ENCODE measurements around the gene DCHS1. TPM values are rescaled to one million over a fixed set of nuclear protein-coding genes. Genes with fewer than 3 reads are reported as not detected.

The DCHS1 gene
- total and polyA plus RNA-seq, 4 donors, result 0.68 to 8.9 (median 5.8) TPM

DNA sequence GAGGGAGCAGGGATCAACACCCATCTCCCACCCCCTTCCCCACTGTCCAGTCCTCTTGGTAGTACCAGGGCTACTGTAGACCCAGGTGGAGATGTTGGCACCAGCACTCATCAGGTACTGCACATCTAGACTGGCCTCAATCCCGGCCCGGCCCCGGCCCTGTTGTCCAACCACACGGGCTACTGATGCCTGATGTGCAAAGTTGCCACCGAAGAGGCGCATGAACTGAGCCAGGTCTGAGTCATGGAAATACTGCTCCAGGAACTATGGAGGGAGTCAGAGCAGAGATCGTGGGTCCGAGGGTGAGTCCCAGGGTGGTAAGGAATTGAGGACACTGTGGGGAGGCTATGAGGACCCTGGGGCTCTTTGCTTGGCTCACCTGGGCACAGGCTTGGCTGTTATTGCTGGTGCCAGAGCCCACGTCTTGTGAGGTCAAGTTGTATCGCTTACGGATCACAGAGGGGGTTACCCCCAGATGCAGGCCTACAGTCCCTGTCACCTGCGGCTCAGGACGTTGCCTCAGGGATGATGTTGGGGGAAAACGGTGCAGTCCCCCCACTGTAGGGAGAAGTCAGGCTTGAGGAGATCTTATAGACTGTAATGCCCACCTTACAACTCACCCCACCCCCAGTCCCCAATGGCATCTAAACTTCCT lies 38.9 kb downstream of the DCHS1 start:
- DNase-seq (ENCODE audit: low spot score), result no peak
- Histone ChIP-seq H3K9me3 (ENCODE audit: control insufficient read depth in 4 of 4, low read length in 3 of 4) (no peaks in the 10 kb centered on the region), H3K4me1 (ENCODE audit: control insufficient read depth in 4 of 4, insufficient read depth in 4 of 4, low read length in 3 of 4) (peaks cover 0 to 29% (median 17%) of the 10 kb centered on the region in 4 donors), H3K9ac (ENCODE audit: low read depth in 1 of 2, low read length in 2 of 2) (no peak overlapping the region), H3K4me3 (ENCODE audit: low read depth in 1 of 3, low read length in 3 of 3) (no peak overlapping the region), H3K27ac (ENCODE audit: low read depth in 1 of 2, low read length in 2 of 2) (no peak overlapping the region), H3K27me3 (ENCODE audit: control insufficient read depth in 4 of 4, insufficient read depth in 4 of 4, low read length in 3 of 4) (no peaks in the 10 kb centered on the region), H3K36me3 (ENCODE audit: control insufficient read depth in 4 of 4, insufficient read depth in 3 of 4, low read depth in 1 of 4, low read length in 3 of 4) (peaks cover 7 to 16% (median 8%) of the 10 kb centered on the region in 4 donors)
- TF ChIP-seq NR2F2 (IDR thresholded peaks at IDR 0.05) (no peak), FOXA1 (IDR thresholded peaks at IDR 0.05) (no peak), HNF4G (IDR thresholded peaks at IDR 0.05) (no peak), SP1 (IDR thresholded peaks at IDR 0.05) (no peak), GABPA (IDR thresholded peaks at IDR 0.05 in 1 of 2, conservative IDR thresholded peaks at IDR 0.05 in 1 of 2) (no peak), YY1 (IDR thresholded peaks at IDR 0.05) (no peak), FOXA2 (IDR thresholded peaks at IDR 0.05) (no peak), TAF1 (conservative IDR thresholded peaks at IDR 0.05) (no peak)
- TF ChIP-seq, protein P1, sequence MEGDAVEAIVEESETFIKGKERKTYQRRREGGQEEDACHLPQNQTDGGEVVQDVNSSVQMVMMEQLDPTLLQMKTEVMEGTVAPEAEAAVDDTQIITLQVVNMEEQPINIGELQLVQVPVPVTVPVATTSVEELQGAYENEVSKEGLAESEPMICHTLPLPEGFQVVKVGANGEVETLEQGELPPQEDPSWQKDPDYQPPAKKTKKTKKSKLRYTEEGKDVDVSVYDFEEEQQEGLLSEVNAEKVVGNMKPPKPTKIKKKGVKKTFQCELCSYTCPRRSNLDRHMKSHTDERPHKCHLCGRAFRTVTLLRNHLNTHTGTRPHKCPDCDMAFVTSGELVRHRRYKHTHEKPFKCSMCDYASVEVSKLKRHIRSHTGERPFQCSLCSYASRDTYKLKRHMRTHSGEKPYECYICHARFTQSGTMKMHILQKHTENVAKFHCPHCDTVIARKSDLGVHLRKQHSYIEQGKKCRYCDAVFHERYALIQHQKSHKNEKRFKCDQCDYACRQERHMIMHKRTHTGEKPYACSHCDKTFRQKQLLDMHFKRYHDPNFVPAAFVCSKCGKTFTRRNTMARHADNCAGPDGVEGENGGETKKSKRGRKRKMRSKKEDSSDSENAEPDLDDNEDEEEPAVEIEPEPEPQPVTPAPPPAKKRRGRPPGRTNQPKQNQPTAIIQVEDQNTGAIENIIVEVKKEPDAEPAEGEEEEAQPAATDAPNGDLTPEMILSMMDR (IDR thresholded peaks at IDR 0.05; ENCODE audit: low read depth, low read length, missing input control), result no peak
- WGBS, result 93% methylated on average over 14 of the region's 14 CpGs

- 98% methylated on average over 9 of the region's 9 CpGs for WGBS
- Histone ChIP-seq H3K4me3 (ENCODE audit: low read depth in 1 of 3, low read length in 3 of 3) (no peak overlapping the region), H3K9ac (ENCODE audit: low read depth in 1 of 2, low read length in 2 of 2) (no peak overlapping the region), H3K4me1 (ENCODE audit: control insufficient read depth in 4 of 4, insufficient read depth in 4 of 4, low read length in 3 of 4) (peaks cover 0 to 35% (median 22%) of the 10 kb centered on the region in 4 donors), H3K27ac (ENCODE audit: low read depth in 1 of 2, low read length in 2 of 2) (no peak overlapping the region), H3K9me3 (ENCODE audit: control insufficient read depth in 4 of 4, low read length in 3 of 4) (no peaks in the 10 kb centered on the region), H3K36me3 (ENCODE audit: control insufficient read depth in 4 of 4, insufficient read depth in 3 of 4, low read depth in 1 of 4, low read length in 3 of 4) (peaks cover 7 to 16% (median 10%) of the 10 kb centered on the region in 4 donors), H3K27me3 (ENCODE audit: control insufficient read depth in 4 of 4, insufficient read depth in 4 of 4, low read length in 3 of 4) (no peaks in the 10 kb centered on the region)
- no peak for DNase-seq (ENCODE audit: low spot score)
- no peak for TF ChIP-seq FOXA2 (IDR thresholded peaks at IDR 0.05)
- TF ChIP-seq, protein P2, sequence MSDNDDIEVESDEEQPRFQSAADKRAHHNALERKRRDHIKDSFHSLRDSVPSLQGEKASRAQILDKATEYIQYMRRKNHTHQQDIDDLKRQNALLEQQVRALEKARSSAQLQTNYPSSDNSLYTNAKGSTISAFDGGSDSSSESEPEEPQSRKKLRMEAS (IDR thresholded peaks at IDR 0.05), result no peak
- no peak for TF ChIP-seq HNF4G (IDR thresholded peaks at IDR 0.05)
Measured at GRCh38 chr11:6615882-6616585, 39.6 kb downstream of the DCHS1 start.

GRCh38 chr11:6615046-6615445 lies 40.6 kb downstream of the DCHS1 start:
- no peaks in the 10 kb centered on the region for H3K9me3 ChIP-seq (ENCODE audit: control insufficient read depth in 4 of 4, low read length in 3 of 4)
- H3K4me1 ChIP-seq (ENCODE audit: control insufficient read depth in 4 of 4, insufficient read depth in 4 of 4, low read length in 3 of 4), result peaks cover 0 to 42% (median 25%) of the 10 kb centered on the region in 4 donors
- H3K36me3 ChIP-seq (ENCODE audit: control insufficient read depth in 4 of 4, insufficient read depth in 3 of 4, low read depth in 1 of 4, low read length in 3 of 4), result peaks cover 7 to 21% (median 19%) of the 10 kb centered on the region in 4 donors
- 96% methylated on average over 5 of the region's 5 CpGs for WGBS
- no peak overlapping the region for H3K9ac ChIP-seq (ENCODE audit: low read depth in 1 of 2, low read length in 2 of 2)
- DNase-seq (ENCODE audit: low spot score), result no peak
- no peaks in the 10 kb centered on the region for H3K27me3 ChIP-seq (ENCODE audit: control insufficient read depth in 4 of 4, insufficient read depth in 4 of 4, low read length in 3 of 4)
- no peak overlapping the region for H3K27ac ChIP-seq (ENCODE audit: low read depth in 1 of 2, low read length in 2 of 2)
- H3K4me3 ChIP-seq (ENCODE audit: low read depth in 1 of 3, low read length in 3 of 3), result no peak overlapping the region
- TF ChIP-seq HNF4A (conservative IDR thresholded peaks at IDR 0.05) (no peak), ZBTB33 (IDR thresholded peaks at IDR 0.05) (no peak), HNF4G (IDR thresholded peaks at IDR 0.05) (no peak), FOXA1 (IDR thresholded peaks at IDR 0.05) (no peak), YY1 (IDR thresholded peaks at IDR 0.05) (no peak), SP1 (IDR thresholded peaks at IDR 0.05) (no peak), ATF3 (IDR thresholded peaks at IDR 0.05) (no peak), EGR1 (IDR thresholded peaks at IDR 0.05; ENCODE audit: low read depth in 2 of 2) (no peak), RXRA (IDR thresholded peaks at IDR 0.05) (no peak), JUND (IDR thresholded peaks at IDR 0.05) (no peak), RAD21 (IDR thresholded peaks at IDR 0.05) (no peak)
